ENCODE results near the gene CTSD.

The CTSD gene

GRCh38 chr11:1770061-1770460 lies 6.3 kb upstream of the CTSD start:
- no peak for DNase-seq (ENCODE audit: low read depth)

- peak; percentile 54 for DNase-seq (ENCODE audit: low read depth)
Measured at GRCh38 chr11:1769304-1769936, 5.7 kb upstream of the CTSD start.

GRCh38 chr11:1768141-1768469 lies 4.4 kb upstream of the CTSD start:
- no peak for DNase-seq (ENCODE audit: low read depth)

DNA sequence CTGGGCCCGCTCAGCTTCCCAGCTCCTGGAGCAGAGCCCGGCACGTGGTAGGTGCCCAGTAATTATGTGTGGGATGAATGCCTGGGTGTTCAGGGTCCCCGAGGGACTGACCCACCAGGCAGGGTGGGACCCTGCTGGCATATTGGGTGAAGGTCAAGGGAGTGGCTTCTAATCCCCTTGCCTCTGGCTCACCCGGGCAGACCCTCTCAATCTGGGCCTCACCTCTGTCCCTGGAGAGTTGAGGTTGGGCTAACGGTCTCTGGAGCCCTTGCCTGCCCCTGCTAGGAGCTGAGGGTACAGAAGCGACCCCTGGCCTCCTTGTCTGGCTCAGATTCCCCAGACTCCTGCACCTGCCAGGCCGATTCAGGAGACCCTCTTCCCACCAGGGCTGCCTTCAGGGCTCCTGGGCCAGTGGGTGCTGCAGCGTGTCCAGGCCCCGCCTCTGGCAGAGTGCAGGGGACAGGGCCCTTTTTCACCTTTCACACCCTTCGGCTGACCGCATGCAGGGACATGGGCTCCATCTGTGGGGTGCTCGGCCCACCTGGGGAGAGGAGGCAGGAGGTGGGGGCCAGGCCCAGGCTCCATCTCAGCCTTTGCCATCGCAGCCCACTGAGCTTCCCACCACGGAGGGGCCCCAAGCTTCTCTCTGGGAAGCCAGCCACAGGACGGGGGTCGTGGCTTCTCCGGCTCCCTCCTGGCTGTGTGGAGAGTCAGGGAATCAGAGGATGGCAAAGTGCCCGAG lies 3.8 kb upstream of the CTSD start:
- DNase-seq (ENCODE audit: low read depth) = no peak

DNA sequence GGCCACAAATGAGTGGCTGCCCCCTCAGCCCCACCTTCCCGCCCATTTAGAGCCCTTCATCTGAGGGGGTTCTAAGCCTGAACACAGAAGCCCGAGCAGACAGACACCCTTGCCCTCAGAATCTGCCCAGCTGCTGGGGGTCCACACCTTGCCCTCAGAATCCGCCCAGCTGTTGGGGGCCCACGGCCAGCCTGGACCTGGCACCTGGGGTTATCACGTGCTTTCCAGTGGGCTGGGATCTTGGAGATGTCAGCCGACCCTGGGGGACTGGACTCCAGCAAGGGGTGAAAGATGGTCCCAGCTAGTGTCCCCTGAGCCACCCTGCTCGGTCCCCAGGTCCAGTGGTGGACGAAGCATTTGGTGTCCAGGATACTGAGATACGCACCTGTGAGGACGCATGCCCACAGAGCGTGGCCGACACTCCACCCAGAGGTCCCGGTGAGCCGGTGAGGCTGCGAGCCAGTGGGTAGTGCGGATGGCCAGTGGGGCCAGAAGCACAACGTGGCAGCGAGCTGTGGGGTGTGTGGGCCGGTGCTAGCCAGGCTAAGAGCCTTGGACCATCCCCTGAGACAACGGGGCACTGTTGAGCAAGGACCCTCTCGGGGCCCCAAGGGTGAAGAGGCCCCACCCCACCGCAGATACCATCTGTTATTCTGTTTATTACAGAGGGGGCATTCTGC lies 3.1 kb upstream of the CTSD start:
- no peak for DNase-seq (ENCODE audit: low read depth)

DNA sequence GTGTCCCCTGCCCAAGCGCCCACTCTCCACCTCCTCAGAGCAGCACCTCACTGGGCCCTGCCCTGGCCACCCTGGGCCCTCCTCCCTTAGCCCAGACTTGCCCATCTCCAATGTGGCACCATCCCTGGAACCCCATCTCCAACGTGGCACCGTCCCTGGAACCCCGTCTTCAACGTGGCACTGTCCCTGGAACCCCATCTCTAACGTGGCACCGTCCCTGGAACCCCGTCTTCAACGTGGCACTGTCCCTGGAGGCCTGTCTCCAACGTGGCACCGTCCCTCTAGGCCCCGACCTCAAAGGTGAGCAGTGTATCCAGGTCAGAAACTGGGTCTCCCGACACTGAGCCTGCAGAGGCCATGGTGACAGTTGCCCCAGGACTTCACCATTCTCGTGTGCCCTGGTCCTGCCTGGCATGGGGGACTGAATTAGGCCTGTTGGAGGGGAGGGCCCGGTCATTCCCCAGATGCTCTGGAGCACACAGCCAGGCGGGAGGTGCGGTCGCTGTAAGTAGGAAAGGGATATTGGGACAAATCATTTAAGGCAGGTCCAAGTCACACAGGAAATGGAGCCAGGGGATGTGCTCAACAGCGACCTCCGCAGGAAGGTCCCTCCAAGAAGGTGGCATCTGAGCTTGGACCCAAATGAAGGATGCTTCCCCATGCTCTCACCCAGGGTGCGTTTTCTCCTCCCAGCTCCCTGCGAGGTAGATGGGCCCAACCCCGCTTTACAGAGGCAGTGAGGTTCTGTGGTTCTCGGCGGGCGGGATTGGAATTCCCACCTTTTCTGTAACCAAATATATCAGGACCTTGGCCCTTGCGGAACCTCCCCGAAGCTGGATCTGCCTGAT lies 2.4 kb upstream of the CTSD start:
- DNase-seq (ENCODE audit: low read depth) = no peak

DNA sequence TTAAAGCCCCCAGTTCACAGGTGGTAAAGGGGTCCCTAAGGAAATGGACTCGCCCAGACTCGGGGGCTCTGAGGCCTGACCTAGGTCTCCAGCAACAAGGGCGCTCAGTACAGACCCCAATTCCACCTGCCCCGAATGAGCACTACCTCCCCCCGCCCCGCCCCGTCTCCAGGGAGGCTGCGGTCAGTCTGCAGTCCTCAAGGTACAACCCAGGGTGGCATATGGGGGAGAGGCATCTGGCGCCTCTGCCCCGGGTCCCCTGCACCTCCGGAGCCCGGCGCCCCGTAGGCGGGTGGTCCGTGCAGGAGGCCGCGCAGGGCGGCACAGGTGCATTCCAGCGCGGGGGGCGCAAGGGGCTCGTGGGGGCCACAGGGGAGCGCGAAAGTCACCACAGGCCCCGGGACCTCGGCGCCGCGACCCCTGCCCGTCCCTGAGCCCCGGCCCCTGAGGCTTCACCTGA lies 361 bp downstream of the CTSD start:
- no peak for DNase-seq (ENCODE audit: low read depth)

- no peak for DNase-seq (ENCODE audit: low read depth)
Measured at GRCh38 chr11:1762537-1763302, 1.0 kb downstream of the CTSD start.

DNA sequence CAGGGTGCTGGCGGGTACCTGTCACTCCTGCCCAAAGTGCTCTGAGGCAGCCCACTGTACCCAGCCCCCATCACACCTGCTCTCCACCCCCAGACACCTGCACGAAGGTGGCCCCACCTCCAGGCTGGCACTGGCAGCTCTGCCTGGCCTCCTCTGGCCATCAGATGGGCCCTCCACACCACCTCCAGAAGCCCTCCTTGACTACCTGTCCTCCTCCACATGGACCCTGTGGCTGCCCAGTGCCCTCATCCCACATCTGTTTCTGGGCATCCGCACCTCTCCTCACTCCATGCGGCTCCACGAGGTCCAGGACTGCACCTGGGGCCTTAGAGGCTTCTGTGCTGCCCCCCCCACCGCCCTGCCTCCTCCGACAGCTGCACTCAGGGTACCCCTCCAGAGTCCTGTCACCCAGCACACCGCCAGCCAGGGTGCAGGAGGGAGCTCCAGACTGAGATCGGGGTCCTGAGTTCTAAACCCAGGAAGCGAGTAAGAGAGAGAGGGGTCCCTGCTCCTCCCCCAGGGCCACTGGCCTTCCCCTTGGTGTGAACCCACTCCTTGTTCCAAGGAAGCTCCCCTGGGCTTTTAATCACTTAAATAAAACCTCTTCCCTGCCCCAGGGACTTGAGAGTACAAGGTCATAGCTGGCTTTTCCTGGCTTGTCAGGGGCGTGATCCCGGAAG lies 1.7 kb downstream of the CTSD start:
- peak; percentile 33 for DNase-seq (ENCODE audit: low read depth)

- no peak for DNase-seq (ENCODE audit: low read depth)
Measured at GRCh38 chr11:1761110-1761856, 2.4 kb downstream of the CTSD start.

DNA sequence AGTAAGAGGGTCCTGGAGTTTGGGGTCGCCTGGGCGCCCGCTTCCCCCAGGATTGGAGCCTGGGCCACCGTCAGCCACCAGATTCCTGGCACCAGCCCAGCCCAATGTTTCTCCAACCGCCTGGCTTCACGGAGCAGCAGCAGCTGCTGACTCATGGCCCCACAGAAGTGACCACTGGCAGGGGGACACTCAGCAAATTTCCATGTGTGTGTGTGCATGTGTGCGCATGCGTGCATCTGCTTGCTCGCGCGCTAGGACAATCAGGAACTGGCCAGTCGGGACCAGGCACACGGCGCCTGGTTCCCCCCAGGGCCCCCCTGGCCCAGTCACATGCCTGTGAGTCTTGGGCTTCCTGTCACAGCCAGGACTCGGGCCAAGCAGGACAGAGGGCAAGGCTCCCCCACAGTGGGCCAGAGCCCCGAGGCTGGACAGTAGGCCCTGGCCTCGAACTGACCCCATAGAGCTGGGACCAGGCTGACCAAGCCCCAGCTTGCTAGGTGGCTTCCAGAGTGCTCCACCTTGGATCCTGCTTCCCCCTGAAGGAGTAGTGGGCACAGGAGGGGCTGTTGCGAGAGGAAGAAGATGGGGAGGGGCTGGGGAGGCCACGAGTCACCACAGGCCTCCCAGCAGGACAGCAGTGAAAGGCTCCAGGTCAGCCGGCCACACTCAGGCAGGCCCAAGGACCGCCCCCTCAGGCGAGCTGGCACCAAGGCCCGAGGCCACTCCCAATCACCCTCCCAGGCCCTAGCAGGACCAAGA lies 3.2 kb downstream of the CTSD start:
- DNase-seq (ENCODE audit: low read depth) = peak; percentile 62

- DNase-seq (ENCODE audit: low read depth) = no peak
Measured at GRCh38 chr11:1759851-1760220, 3.9 kb downstream of the CTSD start.

DNA sequence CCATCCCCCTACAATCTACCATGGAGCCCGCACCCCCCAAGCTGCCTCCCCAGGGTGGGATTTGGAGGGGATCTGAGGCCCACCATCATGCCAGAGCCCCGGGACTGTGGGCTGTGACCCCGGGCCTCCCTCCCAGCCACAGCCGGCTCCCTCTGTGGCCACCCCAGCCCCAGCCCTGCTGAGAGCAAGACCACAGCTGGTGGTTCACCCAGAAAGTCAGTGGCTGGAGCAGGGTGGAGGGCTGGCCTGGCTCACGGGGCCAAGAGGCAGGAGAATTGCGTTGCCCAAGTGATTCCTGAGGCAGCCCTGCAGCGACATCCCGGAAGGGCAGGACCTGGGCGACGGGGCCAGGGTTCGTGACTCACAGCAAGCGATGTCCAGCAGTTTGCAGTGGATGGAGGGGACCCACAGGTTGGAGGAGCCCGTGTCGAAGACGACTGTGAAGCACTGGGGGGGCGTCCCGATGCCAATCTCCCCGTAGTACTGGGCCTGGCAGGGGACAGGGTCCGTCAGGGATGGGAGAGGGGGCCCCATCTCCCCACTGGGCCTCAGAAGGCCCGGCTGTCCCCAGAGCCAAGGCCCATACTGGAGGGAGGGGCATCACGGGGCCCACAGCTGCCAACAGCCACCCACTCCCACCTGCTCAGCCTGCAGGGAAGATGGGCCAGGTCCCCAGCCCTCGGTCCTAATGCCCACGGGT lies 4.4 kb downstream of the CTSD start:
- no peak for DNase-seq (ENCODE audit: low read depth)

DNA sequence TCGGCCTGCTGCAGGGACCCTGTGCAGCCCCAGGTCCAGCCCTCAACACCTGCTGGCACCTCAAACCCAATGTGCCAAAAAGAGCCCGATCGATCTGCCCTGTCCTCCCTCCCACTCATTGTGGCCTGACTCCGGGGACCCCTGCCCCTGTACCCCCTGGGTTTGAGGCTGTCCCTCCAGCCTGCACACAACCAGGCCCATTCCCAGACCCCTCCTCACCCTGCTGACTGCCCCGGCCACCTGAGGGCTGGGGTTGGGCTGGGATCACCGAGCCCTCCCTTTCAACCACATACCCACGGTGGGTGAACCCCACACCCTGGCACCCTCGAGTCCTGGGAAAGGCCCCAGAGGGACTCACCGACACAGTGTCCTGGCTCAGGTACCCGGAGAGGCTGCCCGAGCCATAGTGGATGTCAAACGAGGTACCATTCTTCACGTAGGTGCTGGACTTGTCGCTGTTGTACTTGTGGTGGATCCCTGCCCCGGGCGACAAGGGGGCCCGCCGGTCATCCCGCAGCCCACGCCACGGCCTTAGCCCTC lies 5.0 kb downstream of the CTSD start:
- no peak for DNase-seq (ENCODE audit: low read depth)

GRCh38 chr11:1757861-1758610 lies 5.7 kb downstream of the CTSD start:
- DNase-seq (ENCODE audit: low read depth) = no peak

GRCh38 chr11:1756791-1757771 lies 6.6 kb downstream of the CTSD start:
- DNase-seq (ENCODE audit: low read depth) = no peak

Measured in ELR (cell line).